ENCODE results near the gene APBB2. TPM values are rescaled to one million over a fixed set of nuclear protein-coding genes. Genes with fewer than 3 reads are reported as not detected.

APBB2 gene
- total and polyA plus RNA-seq, 2 of the 8 experiments (the other 6 are each of a cell fraction or from before 2014, with no cell fraction given): 58.7 to 59.4 TPM

GRCh38 chr4:41160012-41160789, 54.1 kb downstream of the APBB2 start (continued):
- TF ChIP-seq RFX5 (IDR thresholded peaks at IDR 0.05; ENCODE audit: borderline replicate concordance, low read depth, low read length): no peak
- no peak for TF ChIP-seq SIRT6 (IDR thresholded peaks at IDR 0.05; ENCODE audit: low read length)
- TF ChIP-seq CEBPB (IDR thresholded peaks at IDR 0.05; ENCODE audit: low read depth, low read length): no peak
- no peak for TF ChIP-seq TAF7 (optimal IDR thresholded peaks at IDR 0.05; ENCODE audit: borderline replicate concordance, low read depth, low read length)
- no peak for TF ChIP-seq BACH1 (IDR thresholded peaks at IDR 0.05; ENCODE audit: low read length)

Data from H1 (cell line).